Osteocyte (in vitro differentiated cells): ENCODE results near the gene ZFP28. TPM values are rescaled to one million over a fixed set of nuclear protein-coding genes. Genes with fewer than 3 reads are reported as not detected.
A peak's percentile ranks its signal among the peaks of the same experiment; 100 is the strongest.

ENCODE experiments used
- DNase-seq: peaks from one replicate; pipeline ENCODE4 v3.0.0; 2021; ENCODE audit warnings: mixed read lengths; ENCODE audit not compliant: unreplicated experiment; ENCODE audit errors: extremely low spot score
- H3K27ac Mint-ChIP-seq: one replicate; pipeline ENCODE4 v1.8.0; 2021; ENCODE audit warnings: mild to moderate bottlenecking, mixed read lengths; ENCODE audit not compliant: unreplicated experiment
- H3K27me3 Mint-ChIP-seq: one replicate; pipeline ENCODE4 v1.8.0; 2021; ENCODE audit warnings: mixed read lengths; ENCODE audit not compliant: unreplicated experiment
- H3K36me3 Mint-ChIP-seq: one replicate; pipeline ENCODE4 v1.8.0; 2021; ENCODE audit warnings: mixed read lengths; ENCODE audit not compliant: unreplicated experiment
- H3K4me1 Mint-ChIP-seq: one replicate; pipeline ENCODE4 v1.8.0; 2021; ENCODE audit warnings: mixed read lengths; ENCODE audit not compliant: unreplicated experiment
- H3K4me3 Mint-ChIP-seq: one replicate; pipeline ENCODE4 v1.8.0; 2021; ENCODE audit warnings: mild to moderate bottlenecking, moderate library complexity, mixed read lengths; ENCODE audit not compliant: unreplicated experiment
- H3K9me3 Mint-ChIP-seq: one replicate; pipeline ENCODE4 v1.8.0; 2021; ENCODE audit warnings: mixed read lengths; ENCODE audit not compliant: unreplicated experiment
- CTCF ChIP-seq: fragments of 200-600 bp; sonication (generic); IDR thresholded peaks from 2 replicates; pipeline ENCODE4 v1.5.0; 2021; ENCODE audit warnings: antibody characterized with exemption, mild to moderate bottlenecking, moderate library complexity
- total RNA-seq: library from RNA; stranded (reverse); gene quantifications from 2 replicates; pipeline ENCODE4 v1.2.1, GENCODE V29; 2021

The ZFP28 gene
- total RNA-seq, 1 donor from 2014 or later: 7.8 TPM

DNA sequence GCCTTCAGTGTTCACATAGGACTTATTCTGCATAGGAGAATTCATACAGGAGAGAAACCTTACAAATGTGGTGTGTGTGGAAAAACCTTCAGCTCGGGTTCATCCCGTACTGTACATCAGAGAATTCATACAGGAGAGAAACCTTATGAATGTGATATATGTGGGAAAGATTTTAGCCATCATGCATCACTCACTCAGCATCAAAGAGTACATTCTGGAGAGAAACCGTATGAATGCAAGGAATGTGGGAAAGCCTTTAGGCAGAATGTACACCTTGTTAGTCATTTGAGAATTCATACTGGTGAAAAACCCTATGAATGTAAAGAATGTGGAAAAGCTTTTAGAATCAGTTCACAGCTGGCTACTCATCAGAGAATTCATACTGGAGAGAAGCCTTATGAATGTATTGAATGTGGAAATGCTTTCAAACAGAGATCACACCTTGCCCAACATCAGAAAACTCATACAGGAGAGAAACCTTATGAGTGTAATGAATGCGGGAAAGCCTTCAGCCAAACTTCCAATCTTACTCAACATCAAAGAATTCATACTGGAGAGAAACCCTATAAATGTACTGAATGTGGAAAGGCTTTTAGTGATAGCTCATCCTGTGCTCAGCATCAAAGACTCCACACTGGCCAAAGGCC is 13.4 kb upstream of the ZFP28 start:
- no peaks in the 10 kb centered on the region for H3K27me3 Mint-ChIP-seq
- H3K36me3 Mint-ChIP-seq: peaks cover 2% of the 10 kb centered on the region
- peaks cover 63% of the 10 kb centered on the region for H3K9me3 Mint-ChIP-seq
- no peak for TF ChIP-seq CTCF
- no peak overlapping the region for H3K27ac Mint-ChIP-seq
- no peaks in the 10 kb centered on the region for H3K4me1 Mint-ChIP-seq
- no peak for DNase-seq
- H3K4me3 Mint-ChIP-seq: no peak overlapping the region

DNA sequence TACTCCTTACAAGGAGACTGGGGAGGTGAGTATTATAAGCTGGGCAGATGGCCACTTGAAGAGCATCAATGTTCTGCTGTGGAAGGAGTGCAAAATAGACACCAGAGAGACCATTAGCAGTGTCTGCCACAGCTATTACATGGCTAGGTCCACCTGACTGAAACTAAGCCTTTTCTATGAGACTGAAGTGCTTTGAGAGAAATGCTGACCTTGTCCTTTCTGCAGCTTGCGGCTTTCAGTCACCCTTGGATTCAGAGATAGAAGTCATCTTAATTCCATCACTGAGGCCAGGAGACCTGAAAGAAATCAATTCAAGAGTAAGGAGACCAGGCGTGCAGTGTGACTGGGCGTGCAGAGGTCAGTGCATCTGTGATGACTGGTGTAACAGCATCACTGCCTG is 1.3 kb upstream of the ZFP28 start:
- Mint-ChIP-seq H3K36me3 (peaks cover 25% of the 10 kb centered on the region), H3K27me3 (no peaks in the 10 kb centered on the region), H3K4me1 (peaks cover 19% of the 10 kb centered on the region), H3K4me3 (peak overlapping the region; percentile 87), H3K9me3 (peaks cover 40% of the 10 kb centered on the region), H3K27ac (peak overlapping the region; percentile 96)
- no peak for DNase-seq
- no peak for TF ChIP-seq CTCF

GRCh38 chr19:56538254-56538760 is 441 bp upstream of the ZFP28 start:
- H3K27me3 Mint-ChIP-seq: no peaks in the 10 kb centered on the region
- peaks cover 30% of the 10 kb centered on the region for H3K36me3 Mint-ChIP-seq
- peaks cover 38% of the 10 kb centered on the region for H3K9me3 Mint-ChIP-seq
- peak; percentile 96 for DNase-seq
- peak overlapping the region; percentile 87 for H3K4me3 Mint-ChIP-seq
- H3K4me1 Mint-ChIP-seq: peaks cover 20% of the 10 kb centered on the region
- no peak for TF ChIP-seq CTCF
- peak overlapping the region; percentile 96 for H3K27ac Mint-ChIP-seq

- Mint-ChIP-seq H3K27me3 (no peaks in the 10 kb centered on the region), H3K36me3 (peaks cover 69% of the 10 kb centered on the region), H3K27ac (no peak overlapping the region), H3K4me3 (no peak overlapping the region), H3K9me3 (peaks cover 47% of the 10 kb centered on the region), H3K4me1 (peaks cover 12% of the 10 kb centered on the region)
- no peak for DNase-seq
- TF ChIP-seq CTCF: no peak
Observed at GRCh38 chr19:56543776-56544175, 5.0 kb downstream of the ZFP28 start.

GRCh38 chr19:56547535-56547934 is 8.8 kb downstream of the ZFP28 start:
- no peak for TF ChIP-seq CTCF
- DNase-seq: no peak
- Mint-ChIP-seq H3K27ac (no peak overlapping the region), H3K4me3 (no peak overlapping the region), H3K27me3 (no peaks in the 10 kb centered on the region), H3K9me3 (peaks cover 51% of the 10 kb centered on the region), H3K36me3 (peaks cover 77% of the 10 kb centered on the region), H3K4me1 (peaks cover 1% of the 10 kb centered on the region)
